Activated naive CD4-positive, alpha-beta T cell treated with anti-CD3 and anti-CD28 coated beads, Interleukin-2, amount 10 ng/mL, durations not matched to agents 7 days and 5 days (primary cell): Measurements from ENCODE around the gene CCL15.
"Not testable (repeated sequence)": the region's sequence is repeated elsewhere in the genome, so short reads cannot be mapped to it uniquely, and the experiment has no call there.

Experiments
- CTCF ChIA-PET: fragments of 350-600 bp; sonication (Branson Sonifier 250); formaldehyde crosslinking; loops from one replicate; lab custom pipeline; 2021; ENCODE audit warnings: antibody characterized with exemption; lab: Charles Lee
- DNase-seq: peaks from one replicate; pipeline ENCODE4 v3.0.0-alpha.2; 2020
- H3K27ac Mint-ChIP-seq: one replicate; pipeline ENCODE4 v1.8.0; 2021; ENCODE audit warnings: mild to moderate bottlenecking, moderate library complexity, mixed read lengths
- H3K27me3 Mint-ChIP-seq: one replicate; pipeline ENCODE4 v1.8.0; 2021; ENCODE audit warnings: mild to moderate bottlenecking, mixed read lengths
- H3K36me3 Mint-ChIP-seq: one replicate; pipeline ENCODE4 v1.8.0; 2021; ENCODE audit warnings: mixed read lengths
- H3K4me1 Mint-ChIP-seq: one replicate; pipeline ENCODE4 v1.8.0; 2021; ENCODE audit warnings: mixed read lengths
- H3K4me3 Mint-ChIP-seq: one replicate; pipeline ENCODE4 v1.8.0; 2021; ENCODE audit warnings: mild to moderate bottlenecking, moderate library complexity, mixed read lengths
- H3K9me3 Mint-ChIP-seq: one replicate; pipeline ENCODE4 v1.8.0; 2021; ENCODE audit warnings: mixed read lengths

Gene CCL15

DNA sequence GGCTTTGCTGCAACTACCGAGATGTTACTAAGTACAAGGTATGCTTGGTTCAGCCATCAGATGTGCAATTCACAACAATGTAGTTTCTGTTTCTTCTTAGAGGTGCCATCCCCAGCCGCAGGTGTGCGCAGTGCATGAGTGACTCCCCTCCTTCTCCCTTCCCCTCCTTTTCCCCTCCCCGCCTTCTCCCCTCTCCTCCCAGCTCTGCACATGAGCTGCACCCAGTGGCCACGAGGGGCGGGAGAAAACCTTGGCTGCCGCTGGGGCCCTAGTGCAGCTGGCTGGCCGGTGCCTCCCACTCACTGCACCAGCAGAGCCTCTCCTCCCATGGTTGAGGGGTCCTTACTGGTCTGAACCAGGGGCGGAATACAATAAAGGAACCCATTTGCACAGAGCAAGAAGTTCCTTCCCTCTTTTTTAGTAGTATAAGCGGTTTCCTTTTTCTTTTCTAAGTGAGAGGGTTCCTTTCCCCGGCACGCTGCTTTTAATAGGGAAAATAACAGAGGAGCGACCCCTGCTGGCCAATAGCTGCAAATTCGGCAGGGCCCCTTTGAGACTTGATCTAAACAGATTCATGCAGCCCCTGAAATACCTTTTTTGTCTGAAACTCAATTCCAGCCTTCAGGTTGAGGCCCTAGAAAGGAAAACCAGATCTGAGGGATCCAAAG lies 7.8 kb upstream of the CCL15 start:
- CTCF ChIA-PET = no interaction called here
- Mint-ChIP-seq H3K4me1 (no peaks in the 10 kb centered on the region), H3K36me3 (no peaks in the 10 kb centered on the region), H3K9me3 (peaks cover 4% of the 10 kb centered on the region), H3K27me3 (peaks cover 31% of the 10 kb centered on the region), H3K4me3 (no peak overlapping the region), H3K27ac (no peak overlapping the region)
- no peak for DNase-seq

DNA sequence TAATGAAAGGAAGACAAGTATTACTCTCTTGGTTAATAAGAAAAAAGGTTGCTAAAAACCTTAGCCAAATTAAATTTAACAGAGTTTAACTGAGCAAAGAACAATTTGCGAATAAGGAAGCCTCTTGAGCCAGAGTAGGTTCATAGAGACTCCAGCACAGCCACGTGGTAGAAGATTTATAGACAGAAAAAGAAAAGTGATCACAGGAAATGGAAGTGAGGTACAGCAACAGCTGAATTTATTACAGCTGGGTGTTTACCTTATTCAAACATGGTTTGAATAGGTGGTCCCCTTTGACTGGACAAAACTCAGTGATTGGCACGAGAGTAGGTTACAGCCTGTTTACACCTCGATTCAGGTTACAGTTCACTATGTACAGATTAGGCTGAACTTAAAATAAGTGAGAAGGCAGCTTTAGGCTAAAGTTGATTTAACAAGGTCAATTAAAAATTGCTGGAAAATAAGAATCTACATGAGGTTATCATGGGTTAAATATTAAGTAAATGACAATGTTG lies 3.3 kb upstream of the CCL15 start:
- peaks cover 4% of the 10 kb centered on the region for H3K9me3 Mint-ChIP-seq
- no peaks in the 10 kb centered on the region for H3K4me1 Mint-ChIP-seq
- peaks cover 15% of the 10 kb centered on the region for H3K27me3 Mint-ChIP-seq
- no peak overlapping the region for H3K4me3 Mint-ChIP-seq
- no peaks in the 10 kb centered on the region for H3K36me3 Mint-ChIP-seq
- CTCF ChIA-PET = interaction anchor here (1.0 to 1.9 kb wide), 5 partner anchors 10 to 145 kb away, joined by 3 to 6 read pairs (median 4); no protein-coding TSS in a partner anchor
- H3K27ac Mint-ChIP-seq = no peak overlapping the region
- DNase-seq = no peak

DNA sequence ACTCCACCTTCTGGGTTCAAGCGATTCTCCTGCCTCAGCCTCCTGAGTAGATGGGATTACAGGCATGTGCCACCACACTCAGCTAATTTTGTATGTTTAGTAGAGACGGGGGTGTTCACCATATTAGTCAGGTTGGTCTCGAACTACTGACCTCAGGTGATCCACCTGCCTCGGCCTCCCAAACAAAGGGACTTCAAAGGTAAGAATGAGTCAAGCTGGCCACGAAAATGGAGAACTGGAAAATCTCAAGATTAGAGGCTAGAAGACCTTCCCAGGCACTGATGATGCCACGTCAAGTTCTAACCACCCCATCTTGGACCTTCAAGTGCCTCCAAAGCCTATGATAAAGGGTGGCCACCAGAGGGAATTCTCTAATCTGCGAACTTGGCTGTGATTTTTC lies 1.3 kb upstream of the CCL15 start:
- no peak for DNase-seq
- H3K4me1 Mint-ChIP-seq = no peaks in the 10 kb centered on the region
- no peaks in the 10 kb centered on the region for H3K9me3 Mint-ChIP-seq
- H3K27me3 Mint-ChIP-seq = peaks cover 27% of the 10 kb centered on the region
- H3K4me3 Mint-ChIP-seq = no peak overlapping the region
- H3K36me3 Mint-ChIP-seq = no peaks in the 10 kb centered on the region
- CTCF ChIA-PET = no interaction called here
- H3K27ac Mint-ChIP-seq = no peak overlapping the region

DNA sequence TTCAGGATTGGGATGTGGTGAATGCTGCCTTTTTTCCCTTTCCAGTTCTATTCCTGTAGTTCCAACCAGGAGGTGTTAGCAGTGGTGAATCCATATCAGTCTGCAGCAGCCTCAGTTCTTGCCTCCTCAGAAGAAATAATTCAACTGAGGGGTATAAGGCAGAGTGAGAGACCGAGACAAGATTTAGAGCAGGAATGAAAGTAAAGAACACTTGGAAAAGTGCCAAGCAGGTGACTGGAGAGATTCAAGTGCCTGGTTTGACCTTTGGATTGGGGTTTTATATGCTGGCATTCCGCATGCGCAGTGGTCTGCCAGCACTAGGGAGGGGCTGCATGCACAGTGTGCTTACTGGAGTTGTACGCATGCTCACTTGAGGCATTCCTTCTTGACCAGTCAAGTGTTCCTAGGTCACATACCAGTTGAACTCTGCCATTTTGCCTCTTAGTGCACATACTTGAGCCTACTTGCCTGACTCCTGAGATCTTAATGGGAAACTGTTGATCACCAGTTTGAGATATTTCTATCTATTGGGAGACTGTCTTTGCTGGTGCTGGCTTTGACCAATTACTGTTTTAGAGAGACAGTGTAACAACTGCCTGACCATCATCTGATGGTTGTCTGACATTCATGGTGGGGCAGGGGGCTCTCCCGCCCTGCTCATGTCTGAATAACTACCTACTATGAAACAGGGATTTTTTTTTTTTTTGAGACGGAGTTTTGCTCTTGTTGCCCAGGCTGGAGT lies 680 bp upstream of the CCL15 start:
- CTCF ChIA-PET = no interaction called here
- no peak overlapping the region for H3K27ac Mint-ChIP-seq
- H3K4me3 Mint-ChIP-seq = no peak overlapping the region
- H3K4me1 Mint-ChIP-seq = no peaks in the 10 kb centered on the region
- H3K36me3 Mint-ChIP-seq = no peaks in the 10 kb centered on the region
- no peak for DNase-seq
- peaks cover 27% of the 10 kb centered on the region for H3K27me3 Mint-ChIP-seq
- H3K9me3 Mint-ChIP-seq = no peaks in the 10 kb centered on the region

DNA sequence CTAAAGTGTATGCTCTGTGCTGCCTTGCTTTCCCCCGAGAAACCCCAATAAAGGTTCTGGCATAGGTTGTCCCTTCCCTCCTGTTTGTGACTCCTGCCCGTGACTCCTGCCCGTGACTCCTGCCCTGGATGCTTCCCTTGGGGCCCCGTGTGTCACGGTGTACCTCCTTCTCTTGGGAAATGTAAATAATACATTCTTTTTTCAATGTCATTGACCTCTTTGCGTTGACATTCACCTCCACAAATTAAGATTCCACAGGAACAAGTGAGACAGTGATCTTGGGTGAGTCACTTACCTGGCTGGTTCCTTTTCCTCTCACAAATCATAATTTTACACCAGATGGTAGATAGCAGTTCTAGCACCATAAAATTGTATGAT lies 632 bp downstream of the CCL15 start:
- no peaks in the 10 kb centered on the region for H3K36me3 Mint-ChIP-seq
- H3K4me1 Mint-ChIP-seq = no peaks in the 10 kb centered on the region
- CTCF ChIA-PET = no interaction called here

DNA sequence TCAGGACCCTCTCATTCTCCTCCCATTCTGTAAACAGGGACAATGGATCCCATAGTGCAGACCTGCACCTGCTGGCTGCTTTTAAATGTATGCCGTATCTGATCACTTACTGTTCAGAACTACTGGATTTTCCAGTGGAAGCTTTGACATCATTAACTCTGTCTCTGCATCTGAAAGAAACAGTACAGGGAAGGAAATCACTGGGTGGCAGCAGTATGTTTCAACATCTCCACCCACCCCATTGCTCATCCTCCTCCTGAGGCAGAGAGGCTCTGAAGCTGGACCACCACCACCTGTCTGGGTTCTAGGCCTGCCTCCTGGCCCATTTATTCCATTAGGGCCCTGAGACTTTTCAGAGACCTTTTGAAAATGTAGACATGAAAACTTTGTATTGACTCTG lies 2.6 kb downstream of the CCL15 start:
- Mint-ChIP-seq H3K36me3 (no peaks in the 10 kb centered on the region), H3K4me3 (no peak overlapping the region), H3K27me3 (peaks cover 25% of the 10 kb centered on the region), H3K4me1 (no peaks in the 10 kb centered on the region), H3K27ac (no peak overlapping the region), H3K9me3 (no peaks in the 10 kb centered on the region)
- CTCF ChIA-PET = no interaction called here
- DNase-seq = no peak

More for the DNA sequence above, 632 bp downstream of the CCL15 start:
- H3K9me3 Mint-ChIP-seq = no peaks in the 10 kb centered on the region
- no peak overlapping the region for H3K27ac Mint-ChIP-seq
- DNase-seq = no peak
- no peak overlapping the region for H3K4me3 Mint-ChIP-seq
- peaks cover 31% of the 10 kb centered on the region for H3K27me3 Mint-ChIP-seq

DNA sequence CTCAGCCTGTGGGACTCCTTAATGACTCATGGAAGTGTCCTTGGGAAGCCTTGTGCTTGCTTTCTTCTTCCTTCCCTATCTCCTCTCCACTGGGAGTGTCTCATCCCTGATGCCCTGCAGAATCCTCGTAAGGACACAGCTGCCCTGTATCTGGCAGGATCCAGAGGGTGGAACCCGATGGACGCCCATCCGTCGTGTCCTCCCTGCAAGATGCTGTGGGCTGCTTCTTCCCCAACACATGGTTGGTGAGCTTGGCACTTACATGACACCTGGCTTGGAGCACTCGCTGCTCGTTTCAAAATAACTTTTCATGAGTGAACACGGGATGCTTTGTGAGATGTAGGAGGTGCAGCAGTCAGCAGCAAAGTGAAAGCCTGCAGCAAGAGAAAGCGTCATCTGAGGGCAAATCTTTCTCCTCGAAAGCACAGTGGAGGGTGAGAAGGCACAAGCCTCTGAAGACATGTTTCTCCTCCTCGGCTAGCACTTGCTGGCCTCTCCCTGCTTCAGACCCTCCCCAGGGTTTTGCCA lies 3.3 kb downstream of the CCL15 start:
- H3K27me3 Mint-ChIP-seq = peaks cover 26% of the 10 kb centered on the region
- no peak for DNase-seq
- H3K4me1 Mint-ChIP-seq = no peaks in the 10 kb centered on the region
- H3K36me3 Mint-ChIP-seq = no peaks in the 10 kb centered on the region
- no peak overlapping the region for H3K4me3 Mint-ChIP-seq
- H3K9me3 Mint-ChIP-seq = no peaks in the 10 kb centered on the region
- CTCF ChIA-PET = no interaction called here
- no peak overlapping the region for H3K27ac Mint-ChIP-seq

DNA sequence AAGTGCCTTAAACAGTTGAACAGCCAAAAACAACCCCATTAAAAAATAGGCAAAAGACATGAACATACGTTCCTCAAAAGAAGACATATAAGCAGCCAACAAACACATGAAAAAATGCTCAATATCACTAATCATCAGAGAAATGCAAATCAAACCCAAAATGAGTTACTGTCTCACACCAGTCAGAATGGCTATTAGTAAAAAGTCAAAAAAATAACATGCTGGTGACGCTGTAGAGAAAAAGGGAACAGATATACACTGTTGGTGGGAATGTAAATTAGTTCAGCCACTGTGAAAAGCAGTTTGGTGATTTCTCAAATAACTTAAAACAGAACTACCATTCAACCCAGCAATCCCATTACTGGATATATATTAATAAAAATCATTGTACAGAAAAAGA lies 6.0 kb downstream of the CCL15 start:
- H3K27ac Mint-ChIP-seq, H3K36me3 Mint-ChIP-seq, H3K9me3 Mint-ChIP-seq, DNase-seq, H3K4me3 Mint-ChIP-seq, CTCF ChIA-PET, H3K4me1 Mint-ChIP-seq: not testable (repeated sequence)
- peaks cover 42% of the 10 kb centered on the region for H3K27me3 Mint-ChIP-seq

DNA sequence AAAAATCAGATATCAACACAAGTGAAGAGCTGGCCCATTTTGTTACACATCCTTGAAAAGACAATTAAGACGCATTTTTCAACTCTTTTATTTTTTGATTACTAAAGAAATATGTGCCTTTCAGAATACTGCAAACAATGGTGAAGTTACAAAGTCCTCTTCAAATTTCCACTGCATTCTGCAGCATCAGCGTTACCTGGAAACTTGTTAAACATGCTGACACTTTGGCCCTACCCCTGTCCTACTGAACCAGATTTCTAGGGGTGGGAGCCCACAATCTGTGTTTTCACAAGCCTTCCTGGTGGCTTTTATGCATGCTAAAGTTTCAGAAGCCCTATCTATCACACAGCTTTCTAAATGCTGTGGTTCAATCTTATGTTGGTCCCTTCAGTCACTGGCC lies 10.3 kb downstream of the CCL15 start:
- CTCF ChIA-PET = interaction anchor here (1.1 to 1.4 kb wide), 2 partner anchors 15 to 158 kb away, joined by 4 to 5 read pairs; no protein-coding TSS in a partner anchor
- Mint-ChIP-seq H3K27me3 (peaks cover 34% of the 10 kb centered on the region), H3K4me1 (no peaks in the 10 kb centered on the region), H3K36me3 (no peaks in the 10 kb centered on the region), H3K27ac (no peak overlapping the region), H3K4me3 (no peak overlapping the region), H3K9me3 (no peaks in the 10 kb centered on the region)
- no peak for DNase-seq

DNA sequence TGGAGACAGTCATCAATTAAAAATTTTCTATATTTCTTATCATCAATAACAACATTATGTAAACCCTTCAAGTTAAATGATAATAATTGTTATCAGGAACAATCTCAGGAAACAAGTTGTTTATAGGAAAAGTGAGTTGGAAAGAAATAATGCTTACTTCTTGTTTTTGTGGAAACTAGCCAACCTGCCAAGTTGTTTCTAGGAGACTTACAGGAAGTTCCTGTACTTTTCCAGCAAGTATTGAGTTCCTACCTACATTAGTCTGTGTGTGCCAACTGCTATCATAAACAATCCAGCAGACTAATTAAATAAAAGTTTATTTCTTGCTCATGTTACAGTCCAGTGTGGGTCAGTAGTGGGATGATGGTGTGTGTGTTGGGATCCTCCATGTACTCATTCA lies 13.2 kb downstream of the CCL15 start:
- Mint-ChIP-seq H3K27me3 (peaks cover 32% of the 10 kb centered on the region), H3K9me3 (no peaks in the 10 kb centered on the region), H3K4me3 (no peak overlapping the region), H3K36me3 (no peaks in the 10 kb centered on the region), H3K27ac (no peak overlapping the region), H3K4me1 (no peaks in the 10 kb centered on the region)
- CTCF ChIA-PET = interaction anchor here (1.4 to 1.6 kb wide), 2 partner anchors 12 to 160 kb away, joined by 4 to 5 read pairs; no protein-coding TSS in a partner anchor
- no peak for DNase-seq

DNA sequence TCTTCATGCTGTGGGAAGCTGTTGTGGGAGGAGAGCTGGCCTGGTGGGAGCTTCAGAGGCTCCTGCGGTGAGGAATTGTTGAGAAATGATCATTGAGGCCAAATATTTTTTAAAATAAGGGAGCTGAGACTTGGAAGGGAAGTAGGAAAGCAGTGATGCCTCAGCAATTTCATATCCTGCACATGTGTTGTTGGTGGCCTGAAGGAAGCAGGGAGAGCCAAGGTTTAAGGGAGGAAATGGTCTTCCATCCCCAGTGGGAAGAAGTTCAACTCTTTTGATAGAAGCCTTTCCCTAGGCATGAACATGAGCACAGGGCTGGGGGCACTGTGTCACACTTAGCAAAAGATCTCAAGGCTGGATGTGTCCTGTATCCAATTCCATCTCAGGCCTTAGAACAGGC lies 14.7 kb downstream of the CCL15 start, which contains the start of gene CCL14:
TSS of gene CCL14 (minus strand) at position 87 of the 400 bp plus-strand sequence. CDS start at position 7, 80 bp downstream.
- CTCF ChIA-PET = interaction anchor here (1.4 to 1.6 kb wide), 2 partner anchors 11 to 162 kb away, joined by 4 to 5 read pairs; no protein-coding TSS in a partner anchor
- Mint-ChIP-seq H3K36me3 (no peaks in the 10 kb centered on the region), H3K27ac (no peak within 1 kb of the TSS), H3K9me3 (no peaks in the 10 kb centered on the region), H3K4me1 (no peaks in the 10 kb centered on the region), H3K4me3 (no peak within 1 kb of the TSS), H3K27me3 (peaks cover 17% of the 10 kb centered on the region)
- no peak for DNase-seq

DNA sequence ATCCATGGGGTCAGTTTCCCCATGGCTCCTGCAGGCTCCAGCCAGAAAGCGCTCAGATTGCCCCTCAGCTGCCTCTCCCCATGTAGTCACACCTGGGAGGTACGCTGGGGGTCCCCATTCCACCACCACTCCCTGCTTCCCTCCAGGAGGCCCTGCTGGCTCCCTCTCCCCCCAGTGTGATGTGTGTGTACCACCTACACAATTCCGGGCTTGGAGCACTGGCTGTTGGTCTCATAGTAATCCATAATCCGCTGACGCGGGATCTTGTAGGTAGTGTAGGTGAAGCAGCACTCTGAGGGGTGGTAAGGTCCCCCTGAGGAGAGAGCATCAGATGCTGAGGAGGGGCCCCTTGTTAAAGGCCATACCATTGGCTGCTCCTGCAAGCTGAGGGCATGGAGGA lies 17.2 kb downstream of the CCL15 start:
- Mint-ChIP-seq H3K4me1 (no peaks in the 10 kb centered on the region), H3K27me3 (peaks cover 18% of the 10 kb centered on the region), H3K4me3 (no peak overlapping the region), H3K36me3 (no peaks in the 10 kb centered on the region), H3K9me3 (no peaks in the 10 kb centered on the region), H3K27ac (no peak overlapping the region)
- DNase-seq = no peak
- CTCF ChIA-PET = no interaction called here

DNA sequence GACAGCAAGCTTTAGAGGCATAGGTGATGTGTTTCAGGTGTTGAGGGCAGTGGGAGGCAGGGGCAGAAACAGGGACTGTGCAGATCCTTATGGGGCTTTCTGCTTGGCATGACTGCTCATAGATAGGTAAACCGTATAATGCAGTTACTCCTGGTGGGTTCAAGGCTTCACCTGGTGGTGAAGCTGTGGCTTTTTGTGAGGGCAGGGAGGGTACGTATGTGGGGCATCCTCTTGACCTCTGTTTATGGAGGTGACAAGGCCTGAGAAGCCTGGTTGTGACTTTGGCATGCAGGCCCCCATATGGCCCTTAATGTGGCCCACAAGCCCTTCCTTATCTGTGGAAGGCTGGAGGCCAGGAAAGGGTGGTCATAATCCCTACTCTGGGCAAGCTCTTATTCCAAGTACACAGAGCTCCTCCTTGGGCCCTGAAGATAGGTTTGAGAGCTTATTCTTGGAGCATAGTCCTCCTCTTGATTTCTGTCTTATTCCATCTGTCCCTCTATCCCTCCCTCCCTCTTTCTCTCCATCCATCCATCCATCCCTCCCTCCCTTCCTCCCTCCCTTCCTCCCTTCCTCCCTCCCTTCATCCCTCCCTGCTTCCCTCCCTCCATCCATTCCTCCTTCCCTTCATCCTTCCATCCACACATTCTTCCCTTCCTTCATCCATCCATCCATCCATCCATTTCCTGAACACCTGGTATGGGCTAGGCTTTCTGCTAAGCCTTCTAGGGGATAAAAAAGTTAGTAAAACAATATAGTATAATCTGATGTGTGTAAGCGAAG lies 18.8 kb downstream of the CCL15 start:
- H3K27ac Mint-ChIP-seq = no peak overlapping the region
- H3K4me1 Mint-ChIP-seq = no peaks in the 10 kb centered on the region
- H3K4me3 Mint-ChIP-seq = no peak overlapping the region
- peaks cover 25% of the 10 kb centered on the region for H3K27me3 Mint-ChIP-seq
- DNase-seq = no peak
- H3K9me3 Mint-ChIP-seq = no peaks in the 10 kb centered on the region
- H3K36me3 Mint-ChIP-seq = no peaks in the 10 kb centered on the region
- CTCF ChIA-PET = interaction anchor here (0.6 to 2.9 kb wide), 5 partner anchors 9 to 1580 kb away, joined by 3 to 13 read pairs (median 4); no protein-coding TSS in a partner anchor

DNA sequence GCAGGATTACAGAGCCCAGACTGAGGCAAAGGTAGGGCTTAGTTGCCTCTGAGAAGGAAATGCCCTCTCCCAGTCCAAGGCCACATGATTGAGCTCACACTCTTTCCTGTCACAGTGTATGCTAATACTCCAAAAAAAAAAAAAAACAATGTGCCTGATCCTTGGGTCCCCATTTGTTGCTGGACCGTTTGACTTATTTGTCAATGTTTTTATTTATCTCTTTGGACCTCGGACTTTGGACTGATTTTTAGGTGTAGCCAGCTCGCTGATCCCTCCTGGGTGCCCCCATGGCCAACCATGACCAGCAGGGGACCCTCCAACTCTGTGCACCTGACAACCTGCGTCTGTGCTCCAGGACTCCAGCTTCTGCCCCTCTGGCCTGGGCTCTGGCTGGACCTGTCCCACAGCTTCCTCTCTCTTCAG lies 19.4 kb downstream of the CCL15 start:
- H3K27me3 Mint-ChIP-seq = peaks cover 25% of the 10 kb centered on the region
- no peak overlapping the region for H3K27ac Mint-ChIP-seq
- no peak for DNase-seq
- no peaks in the 10 kb centered on the region for H3K4me1 Mint-ChIP-seq
- CTCF ChIA-PET = interaction anchor here (0.6 to 2.9 kb wide), 5 partner anchors 8 to 1580 kb away, joined by 3 to 13 read pairs (median 4); no protein-coding TSS in a partner anchor
- H3K9me3 Mint-ChIP-seq = no peaks in the 10 kb centered on the region
- no peaks in the 10 kb centered on the region for H3K36me3 Mint-ChIP-seq
- no peak overlapping the region for H3K4me3 Mint-ChIP-seq
